ENCODE data around the gene NOX4. TPM values are rescaled to one million over a fixed set of nuclear protein-coding genes. Genes with fewer than 3 reads are reported as not detected.
"Not testable (repeated sequence)": the region's sequence is repeated elsewhere in the genome, so short reads cannot be mapped to it uniquely, and the experiment has no call there.

The NOX4 gene
- total and polyA plus RNA-seq, 10 of the 15 experiments (the other 5 are each of a cell fraction or from before 2014, with no cell fraction given), result not detected

- DNase-seq (ENCODE audit: low read depth, low spot score); BruUV-seq (replicated peaks); H3K79me2 ChIP-seq (ENCODE audit: control insufficient read depth, insufficient read depth, low read length); H2AFZ ChIP-seq (ENCODE audit: control insufficient read depth, low read depth, low read length); H3K27ac ChIP-seq (ENCODE audit: control insufficient read depth, insufficient read depth); H3K9ac ChIP-seq (ENCODE audit: control insufficient read depth, insufficient read depth, low read length); H3K27me3 ChIP-seq (replicated peaks in 1 of 2; ENCODE audit: control insufficient read depth in 2 of 2, insufficient read depth in 2 of 2, low read length in 1 of 2); H3K36me3 ChIP-seq (ENCODE audit: control insufficient read depth in 2 of 2, insufficient read depth in 2 of 2, low read length in 1 of 2); H3K9me3 ChIP-seq (replicated peaks; ENCODE audit: control insufficient read depth, insufficient read depth, low read length); SMC1A ChIA-PET (ENCODE audit: uncharacterized antibody, unreplicated experiment); FAIRE-seq; ATAC-seq; CTCF ChIA-PET; H3K4me2 ChIP-seq (ENCODE audit: control insufficient read depth, insufficient read depth); POLR2A ChIA-PET; in situ Hi-C loops (cut with MboI); RAD21 ChIA-PET (ENCODE audit: unreplicated experiment); H3K4me1 ChIP-seq (ENCODE audit: control insufficient read depth, insufficient read depth, low read length); H4K20me1 ChIP-seq (ENCODE audit: control insufficient read depth, insufficient read depth); intact Hi-C loops (cut with micrococcal nuclease; ENCODE audit: unreplicated experiment); H3K4me3 ChIP-seq: not testable (repeated sequence)
Measured at GRCh38 chr11:89340450-89340849, 150.7 kb downstream of the NOX4 start.

- SMC1A ChIA-PET (ENCODE audit: uncharacterized antibody, unreplicated experiment); POLR2A ChIA-PET: not testable (repeated sequence)
Measured at GRCh38 chr11:89338073-89338472, 153.1 kb downstream of the NOX4 start.

GRCh38 chr11:89337100-89337650 is 154.0 kb downstream of the NOX4 start:
- DNase-seq (ENCODE audit: low read depth, low spot score); CTCF ChIA-PET; H3K4me1 ChIP-seq (ENCODE audit: control insufficient read depth, insufficient read depth, low read length); H2AFZ ChIP-seq (ENCODE audit: control insufficient read depth, low read depth, low read length); H3K79me2 ChIP-seq (ENCODE audit: control insufficient read depth, insufficient read depth, low read length); H3K9me3 ChIP-seq (replicated peaks; ENCODE audit: control insufficient read depth, insufficient read depth, low read length); H3K4me3 ChIP-seq; intact Hi-C loops (cut with micrococcal nuclease; ENCODE audit: unreplicated experiment); ATAC-seq; SMC1A ChIA-PET (ENCODE audit: uncharacterized antibody, unreplicated experiment); RAD21 ChIA-PET (ENCODE audit: unreplicated experiment); H3K9ac ChIP-seq (ENCODE audit: control insufficient read depth, insufficient read depth, low read length); POLR2A ChIA-PET; H3K4me2 ChIP-seq (ENCODE audit: control insufficient read depth, insufficient read depth); FAIRE-seq; H3K27ac ChIP-seq (ENCODE audit: control insufficient read depth, insufficient read depth); H3K27me3 ChIP-seq (replicated peaks in 1 of 2; ENCODE audit: control insufficient read depth in 2 of 2, insufficient read depth in 2 of 2, low read length in 1 of 2); BruUV-seq (replicated peaks); H4K20me1 ChIP-seq (ENCODE audit: control insufficient read depth, insufficient read depth); H3K36me3 ChIP-seq (ENCODE audit: control insufficient read depth in 2 of 2, insufficient read depth in 2 of 2, low read length in 1 of 2); in situ Hi-C loops (cut with MboI): not testable (repeated sequence)
- 1% methylated on average over 4 of the region's 4 CpGs for WGBS (ENCODE audit: insufficient coverage, insufficient replicate concordance, low lambda C conversion rate, missing lambda C conversion rate)

More at GRCh38 chr11:89338073-89338472, 153.1 kb downstream of the NOX4 start:
- H4K20me1 ChIP-seq (ENCODE audit: control insufficient read depth, insufficient read depth); ATAC-seq; H3K9ac ChIP-seq (ENCODE audit: control insufficient read depth, insufficient read depth, low read length); BruUV-seq (replicated peaks); H3K4me2 ChIP-seq (ENCODE audit: control insufficient read depth, insufficient read depth); DNase-seq (ENCODE audit: low read depth, low spot score); FAIRE-seq; H3K36me3 ChIP-seq (ENCODE audit: control insufficient read depth in 2 of 2, insufficient read depth in 2 of 2, low read length in 1 of 2); CTCF ChIA-PET; H3K4me1 ChIP-seq (ENCODE audit: control insufficient read depth, insufficient read depth, low read length); H3K79me2 ChIP-seq (ENCODE audit: control insufficient read depth, insufficient read depth, low read length); RAD21 ChIA-PET (ENCODE audit: unreplicated experiment); H3K9me3 ChIP-seq (replicated peaks; ENCODE audit: control insufficient read depth, insufficient read depth, low read length); H2AFZ ChIP-seq (ENCODE audit: control insufficient read depth, low read depth, low read length); H3K4me3 ChIP-seq; in situ Hi-C loops (cut with MboI); H3K27ac ChIP-seq (ENCODE audit: control insufficient read depth, insufficient read depth); intact Hi-C loops (cut with micrococcal nuclease; ENCODE audit: unreplicated experiment); H3K27me3 ChIP-seq (replicated peaks in 1 of 2; ENCODE audit: control insufficient read depth in 2 of 2, insufficient read depth in 2 of 2, low read length in 1 of 2): not testable (repeated sequence)
- 3% methylated on average over 2 of the region's 2 CpGs for WGBS (ENCODE audit: insufficient coverage, insufficient replicate concordance, low lambda C conversion rate, missing lambda C conversion rate)

DNA sequence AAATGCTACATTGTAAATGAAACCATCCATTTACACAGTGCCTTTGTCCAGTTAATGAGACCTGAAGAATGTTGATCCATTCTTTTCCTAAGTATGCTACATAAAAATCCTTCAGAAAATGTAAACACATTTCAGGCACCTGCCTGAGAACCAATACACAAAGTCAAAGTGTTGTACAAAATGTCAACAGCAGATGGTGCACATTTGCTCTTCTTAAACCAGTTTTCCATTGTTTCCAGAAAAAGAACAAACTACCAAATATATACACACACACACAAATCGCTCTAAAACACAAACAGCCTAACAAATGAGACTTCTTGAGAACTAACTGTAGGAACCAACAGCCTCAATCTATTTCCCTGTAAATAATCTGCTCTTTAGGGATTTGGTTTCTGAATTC is 157.5 kb downstream of the NOX4 start:
- POLR2A ChIA-PET; H3K4me3 ChIP-seq; ATAC-seq; BruUV-seq (replicated peaks); RAD21 ChIA-PET (ENCODE audit: unreplicated experiment); H3K4me1 ChIP-seq (ENCODE audit: control insufficient read depth, insufficient read depth, low read length); SMC1A ChIA-PET (ENCODE audit: uncharacterized antibody, unreplicated experiment); H4K20me1 ChIP-seq (ENCODE audit: control insufficient read depth, insufficient read depth); H2AFZ ChIP-seq (ENCODE audit: control insufficient read depth, low read depth, low read length); H3K9ac ChIP-seq (ENCODE audit: control insufficient read depth, insufficient read depth, low read length); H3K27me3 ChIP-seq (replicated peaks in 1 of 2; ENCODE audit: control insufficient read depth in 2 of 2, insufficient read depth in 2 of 2, low read length in 1 of 2); DNase-seq (ENCODE audit: low read depth, low spot score); H3K79me2 ChIP-seq (ENCODE audit: control insufficient read depth, insufficient read depth, low read length); H3K4me2 ChIP-seq (ENCODE audit: control insufficient read depth, insufficient read depth); intact Hi-C loops (cut with micrococcal nuclease; ENCODE audit: unreplicated experiment); CTCF ChIA-PET; H3K9me3 ChIP-seq (replicated peaks; ENCODE audit: control insufficient read depth, insufficient read depth, low read length); in situ Hi-C loops (cut with MboI); H3K27ac ChIP-seq (ENCODE audit: control insufficient read depth, insufficient read depth); FAIRE-seq; H3K36me3 ChIP-seq (ENCODE audit: control insufficient read depth in 2 of 2, insufficient read depth in 2 of 2, low read length in 1 of 2): not testable (repeated sequence)
- WGBS (ENCODE audit: insufficient coverage, insufficient replicate concordance, low lambda C conversion rate, missing lambda C conversion rate), result 0% methylated on average over 1 of the region's 1 CpG

All from GM12878 (cell line).